CD4-positive, alpha-beta T cell treated with Interleukin-15 for 1 hour (primary cell): ENCODE data around the gene MFN2.
"Not testable (repeated sequence)": the region's sequence is repeated elsewhere in the genome, so short reads cannot be mapped to it uniquely, and the experiment has no call there.

ENCODE experiments used
- DNase-seq: peaks from one replicate; pipeline ENCODE4 v3.0.0-alpha.2; 2020

MFN2 gene

GRCh38 chr1:12028957-12029511, 48.8 kb downstream of the MFN2 start:
- no peak for DNase-seq

DNA sequence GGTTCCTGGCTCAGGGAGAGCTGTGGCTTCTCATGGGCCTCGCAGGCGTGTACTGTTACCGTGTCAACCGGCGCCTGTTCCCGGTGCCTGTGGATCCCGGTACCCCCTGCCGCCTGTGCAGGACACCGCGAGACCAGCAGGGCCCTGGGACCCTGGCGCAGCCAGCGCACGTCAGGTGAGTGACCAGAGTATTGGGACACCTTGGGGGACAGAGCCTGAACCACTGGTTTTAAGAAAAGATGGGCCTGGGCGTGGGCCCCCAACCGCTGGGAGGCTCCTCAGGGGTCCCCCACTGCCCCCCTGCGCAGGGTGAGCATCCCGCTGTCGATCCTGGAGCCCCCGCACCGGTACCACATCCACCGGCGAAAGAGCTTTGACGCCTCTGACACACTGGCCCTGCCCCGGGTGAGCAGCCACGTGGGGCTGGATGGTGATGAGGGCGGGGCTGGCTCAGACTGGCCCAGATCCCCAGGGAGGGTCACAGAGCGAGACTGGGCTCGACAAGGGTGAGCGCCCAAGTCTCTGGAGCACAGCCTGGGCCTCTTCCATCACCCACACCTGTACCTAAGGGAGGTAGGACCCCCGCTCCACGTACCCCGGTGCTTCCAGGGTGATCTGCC, 49.6 kb downstream of the MFN2 start:
- DNase-seq: no peak

DNA sequence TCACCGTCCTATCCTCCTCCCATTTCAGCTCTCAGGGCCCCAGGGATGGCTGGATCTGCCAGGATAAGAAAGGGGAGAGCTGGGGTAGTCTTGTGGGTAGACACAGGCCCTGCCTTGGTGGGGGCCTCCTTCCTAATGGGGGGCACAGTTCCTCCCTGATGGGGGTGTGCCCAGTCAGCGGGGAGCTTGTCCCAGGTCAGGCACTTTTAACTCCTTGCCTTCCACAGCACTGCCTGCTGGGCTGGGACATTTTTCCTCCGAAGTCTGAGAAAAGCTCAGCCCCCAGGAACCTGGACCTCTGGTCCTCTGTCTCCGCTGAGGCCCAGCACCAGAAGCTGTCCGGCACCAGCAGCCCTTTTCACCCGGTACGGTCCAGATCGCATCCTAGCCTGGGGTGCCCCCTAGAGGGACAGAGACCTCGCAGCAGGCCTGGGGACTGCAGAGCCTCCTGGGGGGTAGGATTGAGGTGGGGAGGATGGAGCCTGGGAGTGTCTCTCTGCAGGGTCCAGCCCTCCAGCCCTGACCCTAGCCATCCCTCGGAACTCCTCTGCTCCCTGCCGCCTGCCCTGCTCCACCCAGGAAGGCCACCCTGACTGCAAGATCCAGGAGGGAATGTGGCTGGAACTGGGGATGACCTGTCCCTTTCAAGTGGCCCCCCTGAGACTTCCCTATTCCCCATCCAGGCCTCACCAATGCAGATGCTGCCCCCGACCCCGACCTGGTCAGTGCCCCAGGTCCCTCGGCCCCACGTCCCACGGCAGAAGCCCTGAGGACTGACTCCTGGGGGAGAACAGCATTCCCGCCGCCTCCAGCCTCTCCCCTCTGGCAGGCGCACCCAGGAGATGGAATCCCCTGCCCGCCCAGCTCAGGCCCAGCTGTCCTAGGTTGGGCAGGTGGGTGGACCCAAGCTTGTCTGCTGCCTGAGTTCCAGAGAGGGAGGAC, 51.1 kb downstream of the MFN2 start:
- DNase-seq: no peak

- DNase-seq: no peak
Measured at GRCh38 chr1:12032161-12032621, 51.9 kb downstream of the MFN2 start.

DNA sequence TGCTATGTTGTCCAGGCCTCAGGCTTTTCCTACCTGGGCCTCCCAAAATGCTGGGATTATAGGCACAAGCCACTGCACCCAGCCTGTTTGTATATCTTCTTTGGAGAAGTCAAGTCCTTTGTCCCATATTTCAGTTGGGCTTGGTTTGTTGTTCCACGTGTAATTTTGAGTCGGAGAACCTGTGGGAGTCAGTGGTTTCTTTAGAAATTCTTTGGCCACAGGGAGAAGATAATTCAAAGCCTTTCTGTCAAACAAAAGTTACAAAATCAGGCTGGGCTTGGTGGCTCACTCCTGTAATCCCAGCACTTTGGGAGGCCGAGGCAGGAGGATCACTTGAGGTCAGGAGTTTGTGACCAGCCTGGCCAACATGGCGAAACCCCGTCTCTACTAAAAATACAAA, 53.2 kb downstream of the MFN2 start:
- not testable (repeated sequence) for DNase-seq

GRCh38 chr1:12034381-12034801, 54.1 kb downstream of the MFN2 start:
- DNase-seq: no peak

GRCh38 chr1:12035312-12035711, 55.1 kb downstream of the MFN2 start:
- no peak for DNase-seq

DNA sequence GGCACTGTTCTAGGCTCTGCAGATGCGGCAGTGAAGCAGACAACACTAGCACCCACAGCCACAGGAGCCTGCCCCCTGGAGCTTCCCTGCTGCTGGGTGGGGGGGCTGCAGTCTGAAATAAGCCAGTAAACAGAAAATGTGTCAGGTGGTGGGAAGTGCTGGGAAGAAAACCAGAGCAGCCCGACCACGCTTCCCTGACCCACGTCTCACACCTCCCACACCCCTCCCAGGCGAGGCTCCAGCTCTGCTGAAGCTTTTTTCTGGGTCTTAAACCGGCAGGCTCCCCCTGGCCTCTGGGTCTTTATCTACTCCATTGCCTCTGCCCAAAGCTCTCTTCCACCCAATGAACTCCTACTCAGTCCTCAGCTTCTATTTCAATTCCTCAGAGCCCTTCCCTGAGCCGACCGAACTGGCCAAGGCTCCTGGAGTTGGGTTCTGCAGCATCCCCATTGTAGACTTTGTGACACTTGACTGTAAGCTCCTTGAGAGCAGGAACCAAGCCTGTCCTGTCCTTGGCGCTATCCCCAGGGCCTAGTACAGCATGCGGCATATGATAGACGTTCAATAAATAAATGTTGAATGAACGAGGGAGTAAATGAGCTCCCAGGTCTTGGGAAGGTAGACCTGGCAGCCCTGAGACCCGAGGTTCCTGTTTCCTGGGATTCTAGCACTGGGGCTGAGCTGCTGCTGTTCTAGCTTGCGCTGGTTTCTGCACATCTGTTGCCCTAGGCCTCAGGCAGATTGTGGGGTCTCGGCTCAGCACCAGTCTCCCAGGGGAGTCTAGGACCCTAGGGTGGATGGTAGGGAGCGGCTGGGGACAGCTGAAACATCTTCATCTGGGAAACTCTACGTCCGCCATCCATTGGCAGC, 57.5 kb downstream of the MFN2 start:
- DNase-seq: no peak

GRCh38 chr1:12038356-12039163, 58.3 kb downstream of the MFN2 start:
- no peak for DNase-seq

- no peak for DNase-seq
Measured at GRCh38 chr1:12039164-12039525, 58.9 kb downstream of the MFN2 start.

DNA sequence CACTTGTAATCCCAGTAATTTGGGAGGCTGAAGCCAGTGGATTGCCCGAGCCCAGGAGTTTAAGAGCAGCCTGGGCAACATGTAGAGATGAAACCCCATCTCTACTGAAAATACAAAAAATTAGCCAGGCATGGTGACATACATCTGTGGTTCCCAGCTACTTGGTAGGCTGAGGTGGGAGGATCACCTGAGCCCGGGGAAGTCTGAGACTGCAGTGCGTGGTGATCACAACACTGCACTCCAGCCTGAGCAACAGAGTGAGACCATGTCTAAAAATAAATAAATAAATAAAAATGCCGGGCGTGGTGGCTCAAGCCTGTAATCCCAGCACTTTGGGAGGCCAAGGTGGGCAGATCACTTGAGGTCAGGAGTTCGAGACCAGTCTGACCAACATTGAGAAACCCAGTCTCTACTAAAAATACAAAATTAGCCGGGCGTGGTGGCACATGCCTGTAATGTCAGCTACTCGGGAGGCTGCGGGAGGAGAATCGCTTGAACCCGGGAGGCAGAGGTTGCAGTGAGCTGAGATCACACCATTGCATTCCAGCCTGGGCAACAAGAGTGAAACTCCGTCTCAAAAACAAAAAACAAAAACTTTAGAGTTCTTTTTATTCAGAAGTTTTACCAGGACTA, 59.7 kb downstream of the MFN2 start:
- DNase-seq: peak; percentile 39

DNA sequence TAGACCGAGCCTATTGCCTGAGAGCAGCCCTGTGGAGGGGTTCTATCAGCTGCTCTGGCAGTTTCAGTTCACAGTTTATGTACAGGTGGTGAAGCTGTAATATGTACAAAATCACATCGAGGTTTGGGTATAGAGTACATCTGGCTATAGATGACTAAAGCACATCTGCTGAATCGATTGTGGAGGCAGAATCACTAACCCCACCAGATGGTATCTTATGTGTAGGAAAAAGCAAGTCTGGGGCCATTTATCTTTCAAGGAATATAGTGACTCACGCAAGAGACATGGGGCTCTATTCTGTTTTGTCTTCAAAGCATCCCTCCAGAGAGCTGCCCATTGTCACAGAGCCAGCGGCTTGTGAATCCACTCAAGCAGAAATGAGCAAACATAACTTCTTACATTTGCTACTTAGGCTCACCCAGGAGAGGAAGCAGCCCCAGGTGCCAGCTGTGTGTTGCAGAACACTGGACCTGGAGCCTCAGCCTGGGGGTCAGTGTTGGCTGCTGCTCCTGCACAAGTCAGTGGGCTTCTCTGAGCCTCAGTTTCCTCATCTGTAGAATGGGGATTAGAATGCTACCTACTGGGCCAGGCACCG, 60.3 kb downstream of the MFN2 start:
- DNase-seq: peak; percentile 31

DNA sequence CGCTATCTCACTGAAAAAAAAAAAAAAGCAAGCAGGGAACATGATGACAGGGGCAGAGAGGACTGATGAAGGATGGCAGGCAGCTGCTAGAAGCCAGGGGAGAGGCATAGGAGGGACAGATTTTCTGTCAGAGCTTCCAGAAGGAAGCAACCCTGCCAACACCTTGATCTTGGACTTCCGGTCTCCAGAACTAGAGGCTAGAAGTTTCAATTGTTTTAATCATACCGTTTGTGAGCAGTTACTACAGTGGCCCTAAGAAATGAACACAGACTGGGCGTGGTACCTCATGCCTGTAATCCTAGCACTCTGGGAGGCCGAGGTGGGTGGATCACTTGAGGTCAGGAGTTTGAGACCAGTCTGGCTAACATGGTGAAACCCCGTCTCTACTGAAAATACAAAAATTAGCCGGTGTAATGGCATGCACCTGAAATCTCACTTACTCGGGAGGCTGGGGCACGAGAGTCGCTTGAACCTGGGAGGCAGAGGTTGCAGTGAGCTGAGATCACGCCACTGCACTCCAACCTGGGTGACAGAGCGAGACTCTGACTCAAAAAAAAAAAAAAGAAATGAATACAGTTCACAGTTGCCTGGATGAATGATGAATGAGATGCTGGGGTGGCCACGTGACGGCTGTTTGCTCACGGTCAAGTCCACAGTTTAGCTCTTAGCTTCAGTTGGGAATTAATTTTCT, 64.1 kb downstream of the MFN2 start:
- DNase-seq: not testable (repeated sequence)

GRCh38 chr1:12046749-12047119, 66.5 kb downstream of the MFN2 start:
- no peak for DNase-seq

GRCh38 chr1:12047120-12047876, 67.1 kb downstream of the MFN2 start:
- peak; percentile 39 for DNase-seq

- DNase-seq: no peak
Measured at GRCh38 chr1:12048372-12048771, 68.1 kb downstream of the MFN2 start.

- DNase-seq: no peak
Measured at GRCh38 chr1:12049616-12050015, 69.4 kb downstream of the MFN2 start.

- DNase-seq: no peak
Measured at GRCh38 chr1:12051361-12051760, 71.1 kb downstream of the MFN2 start.

DNA sequence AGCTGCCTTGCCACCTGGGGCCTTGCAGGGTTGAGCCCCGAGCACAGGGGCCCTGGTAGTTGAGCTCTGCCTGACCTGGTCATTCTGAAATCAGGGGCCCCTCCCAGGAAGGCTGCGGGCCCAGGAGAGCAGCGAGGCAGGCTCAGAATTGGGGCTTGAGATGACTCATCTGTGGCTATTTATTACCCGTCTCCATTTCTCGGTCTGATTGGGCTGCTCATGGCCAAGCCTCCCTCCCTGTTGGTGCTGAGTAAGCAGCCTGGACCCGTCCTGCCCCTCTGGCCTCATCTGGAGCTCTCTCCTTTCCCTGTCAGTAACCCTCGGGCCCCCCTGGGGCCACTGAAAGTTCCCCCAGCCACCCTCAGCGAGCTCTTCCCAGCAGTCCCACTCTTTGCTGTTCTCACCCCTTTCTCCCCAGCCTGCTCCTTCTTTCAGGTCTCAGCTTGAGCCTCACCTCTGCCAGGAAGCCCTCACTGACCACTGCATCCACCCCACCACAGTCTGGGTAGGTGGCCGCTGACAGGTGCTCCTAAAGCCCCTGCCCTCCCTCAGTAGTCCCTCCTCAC, 71.8 kb downstream of the MFN2 start:
- DNase-seq: peak; percentile 29
